ENCODE results near the gene RPS6KB2. TPM values are rescaled to one million over a fixed set of nuclear protein-coding genes. Genes with fewer than 3 reads are reported as not detected.

Gene RPS6KB2
- total RNA-seq, 1 experiment from 2014 or later = 77.9 TPM

DNA sequence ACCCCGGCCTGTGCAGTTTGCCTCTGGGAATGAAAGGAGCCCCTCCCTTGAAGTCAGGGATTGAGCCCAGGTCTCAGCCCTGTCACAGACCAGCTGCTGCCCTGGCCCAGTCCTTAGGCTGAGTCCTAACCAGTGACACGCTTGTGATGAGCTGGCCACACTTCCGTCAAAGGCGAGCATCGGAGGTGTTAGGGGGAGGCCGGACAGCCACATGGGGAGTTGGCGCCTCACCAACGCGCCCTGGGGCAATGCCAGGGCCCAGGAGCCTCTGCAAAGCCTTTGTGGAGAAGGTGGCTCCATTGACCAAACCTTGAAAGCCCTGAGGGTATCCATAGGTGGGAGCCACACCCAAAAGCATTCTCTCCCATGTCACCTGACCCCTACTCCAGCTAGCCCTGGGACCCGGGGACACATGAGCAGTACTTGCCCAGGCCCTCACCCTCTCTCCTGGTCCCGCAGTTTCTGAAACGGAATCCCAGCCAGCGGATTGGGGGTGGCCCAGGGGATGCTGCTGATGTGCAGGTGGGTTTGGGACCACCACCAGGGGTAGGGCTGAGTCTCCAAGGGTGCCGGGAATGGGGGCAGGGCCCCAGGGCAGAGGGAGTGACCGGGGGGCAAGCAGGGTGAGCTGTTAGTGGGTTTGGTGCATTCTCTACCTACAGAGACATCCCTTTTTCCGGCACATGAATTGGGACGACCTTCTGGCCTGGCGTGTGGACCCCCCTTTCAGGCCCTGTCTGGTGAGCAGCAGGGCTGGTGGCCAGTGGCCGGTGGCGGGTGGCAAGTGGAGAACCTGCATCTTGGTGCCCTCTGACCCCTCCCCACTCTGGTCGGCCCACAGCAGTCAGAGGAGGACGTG, 5.5 kb downstream of the RPS6KB2 start:
- H3K4me3 ChIP-seq = no peak overlapping the region
- H3K27me3 ChIP-seq = no peaks in the 10 kb centered on the region
- peaks cover 48% of the 10 kb centered on the region for H3K36me3 ChIP-seq
- no peaks in the 10 kb centered on the region for H3K9me3 ChIP-seq
- no peak for DNase-seq

DNA sequence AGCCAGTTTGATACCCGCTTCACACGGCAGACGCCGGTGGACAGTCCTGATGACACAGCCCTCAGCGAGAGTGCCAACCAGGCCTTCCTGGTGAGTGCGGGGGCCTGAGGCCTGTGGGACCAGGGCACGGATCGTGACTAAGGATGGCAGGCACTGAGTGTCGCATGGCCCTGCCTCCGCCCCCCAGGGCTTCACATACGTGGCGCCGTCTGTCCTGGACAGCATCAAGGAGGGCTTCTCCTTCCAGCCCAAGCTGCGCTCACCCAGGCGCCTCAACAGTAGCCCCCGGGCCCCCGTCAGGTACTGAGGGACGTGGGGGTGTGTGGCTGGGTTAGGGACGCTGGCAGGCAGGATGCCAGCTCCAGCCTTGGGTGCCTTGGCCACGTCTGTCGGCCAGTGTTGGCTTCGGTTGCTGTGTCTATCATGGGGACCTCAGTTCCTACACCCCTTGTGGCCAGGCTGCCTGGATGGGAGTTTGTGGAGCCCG, 6.1 kb downstream of the RPS6KB2 start:
- no peak for DNase-seq
- H3K36me3 ChIP-seq = peaks cover 48% of the 10 kb centered on the region
- H3K9me3 ChIP-seq = no peaks in the 10 kb centered on the region
- H3K4me3 ChIP-seq = no peak overlapping the region
- no peaks in the 10 kb centered on the region for H3K27me3 ChIP-seq

DNA sequence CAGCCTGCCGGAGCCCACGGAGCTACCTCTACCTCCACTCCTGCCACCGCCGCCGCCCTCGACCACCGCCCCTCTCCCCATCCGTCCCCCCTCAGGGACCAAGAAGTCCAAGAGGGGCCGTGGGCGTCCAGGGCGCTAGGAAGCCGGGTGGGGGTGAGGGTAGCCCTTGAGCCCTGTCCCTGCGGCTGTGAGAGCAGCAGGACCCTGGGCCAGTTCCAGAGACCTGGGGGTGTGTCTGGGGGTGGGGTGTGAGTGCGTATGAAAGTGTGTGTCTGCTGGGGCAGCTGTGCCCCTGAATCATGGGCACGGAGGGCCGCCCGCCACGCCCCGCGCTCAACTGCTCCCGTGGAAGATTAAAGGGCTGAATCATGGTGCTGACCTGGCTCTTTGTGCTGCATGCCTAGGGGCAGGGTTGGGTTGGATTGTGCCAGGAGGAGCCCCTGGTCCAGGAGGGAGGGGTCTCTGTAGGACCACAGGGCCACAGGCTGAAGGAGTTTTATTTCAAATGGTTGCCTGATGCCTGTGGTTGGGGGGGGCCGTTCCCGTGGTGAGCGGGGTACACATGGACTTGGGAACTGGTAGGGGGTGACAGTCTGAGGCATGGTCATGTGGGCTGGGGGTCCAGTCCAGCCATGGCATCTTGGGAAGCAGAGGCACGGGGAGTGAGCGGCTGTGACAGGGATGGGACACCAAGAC, 6.9 kb downstream of the RPS6KB2 start:
- H3K27me3 ChIP-seq = no peaks in the 10 kb centered on the region
- no peak for DNase-seq
- H3K4me3 ChIP-seq = no peak overlapping the region
- H3K36me3 ChIP-seq = peaks cover 46% of the 10 kb centered on the region
- H3K9me3 ChIP-seq = no peaks in the 10 kb centered on the region

DNA sequence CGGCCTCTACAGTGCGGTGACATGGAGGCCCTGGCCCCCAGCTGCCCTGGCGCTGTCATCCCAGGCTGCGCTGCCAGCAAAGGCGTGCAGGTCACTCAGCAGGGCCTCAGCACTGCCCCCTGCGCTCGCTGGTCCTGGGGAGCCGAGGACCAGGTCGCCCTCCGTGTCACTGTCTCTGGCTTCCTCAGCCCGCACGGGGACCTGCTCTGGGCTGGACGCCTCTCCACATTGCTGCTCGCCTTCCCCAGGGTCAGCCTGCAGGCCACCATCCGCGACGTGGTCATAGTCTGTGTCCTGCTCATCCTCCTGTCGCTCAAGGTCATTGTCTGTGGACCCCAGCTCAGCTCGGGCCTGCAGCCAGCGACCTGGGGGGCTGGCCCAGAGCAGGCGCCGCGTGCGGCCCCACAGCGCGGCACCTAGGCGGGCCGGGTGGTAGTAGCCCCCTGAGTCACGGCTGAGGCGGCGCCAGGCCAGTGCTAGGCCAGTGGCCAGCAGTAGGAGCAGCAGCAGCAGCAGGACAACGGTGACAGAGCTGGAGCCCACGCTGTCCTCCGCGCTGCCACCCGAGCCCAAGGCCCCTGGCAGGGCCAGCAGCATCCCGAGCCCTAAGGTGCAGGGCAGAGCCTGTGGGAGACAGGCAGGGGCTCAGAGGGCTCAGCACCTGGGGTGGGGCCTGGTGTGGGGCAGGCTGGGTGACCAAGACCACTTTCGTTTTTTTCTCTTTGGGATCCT, 7.6 kb downstream of the RPS6KB2 start:
- Histone ChIP-seq H3K4me3 (no peak overlapping the region), H3K9me3 (no peaks in the 10 kb centered on the region), H3K36me3 (peaks cover 40% of the 10 kb centered on the region), H3K27me3 (no peaks in the 10 kb centered on the region)
- no peak for DNase-seq

DNA sequence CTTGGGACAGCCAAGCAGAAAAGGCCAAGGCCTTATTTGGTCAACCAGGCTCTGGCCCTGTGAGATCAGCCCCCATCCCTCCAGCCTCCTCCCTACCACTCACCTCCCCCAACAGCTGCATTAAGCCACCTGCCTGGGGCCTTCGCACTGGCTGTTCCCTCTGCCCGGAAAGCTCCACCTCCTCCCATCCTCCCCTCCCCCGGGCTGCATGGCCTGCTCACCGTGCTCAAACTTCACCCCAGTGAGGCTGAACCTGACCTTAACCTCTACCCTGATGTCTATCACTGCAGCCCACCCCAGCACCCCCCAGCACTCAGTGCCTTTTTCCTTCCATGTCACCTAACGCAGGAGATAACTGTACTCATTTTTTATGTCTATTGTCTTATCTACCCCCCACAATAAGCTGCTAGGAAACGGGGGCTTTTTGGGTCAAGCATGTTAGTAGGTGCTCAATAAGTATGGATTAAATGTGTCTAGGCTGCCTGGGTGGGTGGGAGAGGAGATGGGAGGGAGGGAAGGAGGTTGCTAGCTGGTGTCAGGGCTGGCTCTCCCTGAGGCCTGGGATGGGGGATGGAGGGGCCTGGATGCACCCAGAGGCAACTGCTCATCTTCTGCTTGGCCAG, 8.3 kb downstream of the RPS6KB2 start:
- Histone ChIP-seq H3K4me3 (no peak overlapping the region), H3K9me3 (no peaks in the 10 kb centered on the region), H3K27me3 (no peaks in the 10 kb centered on the region), H3K36me3 (peaks cover 38% of the 10 kb centered on the region)
- no peak for DNase-seq

DNA sequence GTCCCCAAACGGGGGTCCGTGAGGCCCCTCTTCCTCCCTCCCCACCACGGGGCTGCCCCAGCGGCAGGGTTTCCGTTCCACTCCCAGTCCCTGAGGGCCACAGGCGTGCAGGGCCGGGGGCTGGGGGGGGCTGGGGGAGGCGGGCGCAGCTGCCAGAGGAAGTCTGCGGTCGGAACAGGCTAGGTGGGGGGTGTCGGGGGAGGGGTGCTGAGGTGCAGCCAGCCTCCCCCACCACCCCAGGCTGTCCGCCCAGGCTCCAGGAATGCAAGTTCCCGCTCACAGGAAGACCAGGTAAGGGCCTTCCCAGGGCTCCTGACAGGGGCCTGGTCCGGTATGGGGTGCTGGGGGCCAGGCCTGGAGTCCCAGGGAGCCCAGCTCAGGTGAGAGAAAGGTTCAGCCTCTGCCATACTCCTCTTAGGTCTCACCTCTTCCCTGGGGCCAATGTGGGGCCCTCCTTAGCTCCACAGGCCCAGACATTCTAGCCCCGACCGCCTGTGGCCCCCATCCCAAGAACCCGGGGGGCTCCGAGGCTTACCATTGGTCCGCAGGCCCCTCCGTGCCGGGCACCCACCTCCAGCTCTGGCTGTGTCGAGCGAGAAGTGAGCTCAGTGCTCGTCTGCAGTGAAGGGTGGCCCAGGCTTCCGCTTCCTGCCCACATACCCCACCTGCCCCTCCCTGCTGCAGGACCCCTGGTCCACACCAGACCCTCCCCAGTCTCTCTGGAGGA, 9.0 kb downstream of the RPS6KB2 start, which contains the start of gene PTPRCAP:
PTPRCAP (minus strand) TSS at position 601 of the 727 bp plus-strand sequence; CDS start at position 538, 63 bp downstream.
- no peak for DNase-seq
- no peaks in the 10 kb centered on the region for H3K27me3 ChIP-seq
- no peak within 1 kb of the TSS for H3K4me3 ChIP-seq
- no peaks in the 10 kb centered on the region for H3K9me3 ChIP-seq
- H3K36me3 ChIP-seq = peaks cover 35% of the 10 kb centered on the region

DNA sequence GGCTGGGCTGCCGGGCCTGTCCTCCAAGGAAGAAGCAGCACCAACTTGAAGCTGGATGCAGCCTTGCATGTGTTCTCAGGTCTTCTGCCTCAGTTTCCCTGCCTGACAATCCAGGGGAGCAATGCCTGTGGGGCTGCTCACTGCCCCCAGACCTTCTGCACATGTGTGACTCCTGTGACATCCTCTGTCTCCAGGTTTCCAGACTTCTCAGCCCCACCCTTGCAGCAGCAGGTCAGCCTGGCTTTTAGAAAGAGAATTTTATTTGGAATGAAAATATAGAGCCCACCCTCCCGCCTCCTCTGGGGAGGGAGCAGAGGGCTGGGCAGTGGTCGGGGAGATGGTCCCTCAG, 9.5 kb downstream of the RPS6KB2 start:
- no peak overlapping the region for H3K4me3 ChIP-seq
- peaks cover 31% of the 10 kb centered on the region for H3K36me3 ChIP-seq

DNA sequence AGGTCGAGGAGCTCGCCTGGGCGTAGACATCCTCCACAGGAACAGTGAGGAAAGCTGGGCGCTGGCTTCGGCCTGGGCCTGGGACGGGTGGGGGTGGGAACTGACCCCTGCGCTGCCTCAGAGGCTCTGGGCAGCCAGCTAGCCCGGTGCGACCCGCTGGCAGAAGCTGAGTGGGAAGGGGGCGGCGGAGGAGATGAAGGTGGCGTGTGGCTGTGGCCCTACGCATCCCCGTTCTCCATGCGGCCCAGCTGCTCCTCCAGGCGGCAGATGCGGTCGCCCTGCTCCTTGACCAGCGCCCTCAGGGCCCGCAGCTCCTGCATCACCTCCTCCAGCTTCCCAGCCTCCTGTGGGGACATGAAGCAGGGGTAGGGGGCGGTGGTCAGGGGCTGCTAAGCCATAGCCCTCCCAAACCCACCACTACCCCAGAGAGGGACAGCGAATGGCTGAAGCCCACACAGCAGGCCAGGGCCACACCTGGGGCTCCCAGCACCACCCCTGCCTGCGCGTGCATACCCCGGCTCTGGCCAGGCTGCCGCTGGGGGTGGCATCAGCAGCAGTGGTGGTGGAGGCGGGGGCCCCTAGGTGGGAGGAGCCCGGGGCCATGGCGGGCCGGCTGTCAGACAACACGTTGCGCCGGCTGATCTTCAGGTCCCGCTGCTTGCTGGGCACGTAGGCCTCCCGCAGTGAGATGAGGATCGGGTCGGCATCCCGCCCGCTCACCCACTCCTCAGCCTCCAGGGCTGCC, 10.0 kb downstream of the RPS6KB2 start:
- Histone ChIP-seq H3K36me3 (peaks cover 30% of the 10 kb centered on the region), H3K27me3 (no peaks in the 10 kb centered on the region), H3K4me3 (no peak overlapping the region), H3K9me3 (no peaks in the 10 kb centered on the region)
- DNase-seq = no peak

More for the DNA sequence above, 9.5 kb downstream of the RPS6KB2 start:
- no peak for DNase-seq
- H3K9me3 ChIP-seq = no peaks in the 10 kb centered on the region
- H3K27me3 ChIP-seq = no peaks in the 10 kb centered on the region

DNA sequence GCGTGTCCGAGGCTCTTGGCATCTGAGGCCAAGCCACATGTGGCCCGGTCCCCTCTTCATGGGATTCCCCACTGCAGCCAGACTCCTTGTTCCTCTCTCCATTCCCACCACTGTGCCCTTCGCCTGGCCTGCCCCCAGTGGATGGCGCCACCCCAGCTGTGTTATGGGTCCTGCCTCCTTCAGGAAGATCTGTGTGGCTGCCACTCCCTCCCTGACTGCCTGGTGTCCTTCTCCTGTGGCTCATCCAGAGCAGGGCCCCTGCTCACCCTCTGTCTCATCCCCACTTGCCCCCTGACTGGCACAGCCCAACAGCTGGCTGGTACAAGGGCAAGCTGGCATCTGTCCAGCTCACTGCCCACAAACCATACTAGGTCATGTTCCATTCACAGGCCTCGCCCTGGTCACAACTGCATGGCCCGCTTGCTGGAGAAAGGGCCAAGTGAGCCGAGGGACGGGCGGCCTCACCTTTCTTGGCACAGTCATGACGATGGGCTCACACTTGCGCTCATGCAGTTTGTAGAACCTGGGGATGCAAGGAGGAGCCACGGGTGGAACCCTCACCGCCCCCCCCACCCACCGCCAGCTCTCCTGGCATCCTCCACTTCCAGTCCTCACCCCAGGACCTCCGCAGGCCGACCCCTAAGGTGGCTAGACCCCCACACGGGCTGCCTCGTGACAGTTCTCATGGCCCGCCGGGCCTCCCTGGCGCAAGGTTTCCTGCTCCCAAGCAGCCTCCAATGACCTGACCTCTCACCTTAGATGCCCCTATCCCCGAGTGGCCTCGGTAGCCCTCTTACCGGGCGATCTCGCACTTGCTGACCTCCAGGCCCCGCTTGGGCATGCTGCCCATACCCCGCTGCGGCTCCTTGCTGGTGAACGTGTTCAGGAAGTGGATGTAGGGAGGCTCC, 11.3 kb downstream of the RPS6KB2 start:
- peaks cover 22% of the 10 kb centered on the region for H3K36me3 ChIP-seq

DNA sequence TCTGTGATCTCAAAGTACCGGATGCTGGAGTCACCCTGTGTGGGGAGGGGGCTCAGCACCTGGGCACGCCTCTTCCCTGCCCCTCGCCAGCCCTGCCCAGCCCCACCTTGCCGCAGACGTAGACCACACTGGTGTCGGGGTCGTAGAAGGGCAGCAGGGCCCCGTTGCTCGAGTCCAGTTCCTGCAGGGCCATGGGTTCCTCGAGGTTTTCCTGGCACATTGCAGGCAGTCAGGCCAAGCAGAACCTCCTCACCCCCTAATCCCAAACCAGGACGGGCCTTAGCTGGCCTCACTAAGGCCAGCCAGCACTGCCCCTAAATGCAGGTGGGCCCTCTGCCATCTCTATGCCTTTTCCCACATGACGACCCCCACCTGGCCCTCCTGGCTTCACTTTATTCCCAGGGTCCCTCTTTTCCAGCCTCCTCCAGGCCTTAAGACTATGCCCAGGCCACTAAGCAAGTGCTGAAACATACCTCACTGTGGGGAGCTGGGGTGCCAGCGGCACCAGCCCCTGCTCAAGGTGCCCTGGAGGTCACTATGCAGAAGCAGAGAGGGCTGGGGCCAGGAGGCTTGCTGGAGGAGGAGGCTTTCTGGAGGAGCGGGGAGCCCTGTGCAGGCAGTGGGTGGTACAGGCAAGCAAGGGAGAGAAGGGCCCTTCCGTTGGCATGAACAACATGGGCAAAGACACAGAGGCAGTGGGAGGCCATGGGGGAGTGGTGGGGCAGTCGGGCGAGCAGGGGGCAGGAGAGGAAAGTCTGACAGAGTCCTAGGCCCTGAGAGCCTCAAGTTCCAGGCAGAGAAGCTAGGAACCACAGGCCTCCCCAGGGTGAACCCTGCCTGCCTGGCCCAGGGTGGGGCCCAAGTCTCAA, 12.2 kb downstream of the RPS6KB2 start:
- H3K27me3 ChIP-seq = no peaks in the 10 kb centered on the region
- no peak overlapping the region for H3K4me3 ChIP-seq
- no peak for DNase-seq
- H3K36me3 ChIP-seq = peaks cover 14% of the 10 kb centered on the region
- H3K9me3 ChIP-seq = no peaks in the 10 kb centered on the region

More for the DNA sequence above, 11.3 kb downstream of the RPS6KB2 start:
- H3K4me3 ChIP-seq = no peak overlapping the region
- H3K9me3 ChIP-seq = no peaks in the 10 kb centered on the region
- H3K27me3 ChIP-seq = no peaks in the 10 kb centered on the region
- DNase-seq = peak; percentile 52

DNA sequence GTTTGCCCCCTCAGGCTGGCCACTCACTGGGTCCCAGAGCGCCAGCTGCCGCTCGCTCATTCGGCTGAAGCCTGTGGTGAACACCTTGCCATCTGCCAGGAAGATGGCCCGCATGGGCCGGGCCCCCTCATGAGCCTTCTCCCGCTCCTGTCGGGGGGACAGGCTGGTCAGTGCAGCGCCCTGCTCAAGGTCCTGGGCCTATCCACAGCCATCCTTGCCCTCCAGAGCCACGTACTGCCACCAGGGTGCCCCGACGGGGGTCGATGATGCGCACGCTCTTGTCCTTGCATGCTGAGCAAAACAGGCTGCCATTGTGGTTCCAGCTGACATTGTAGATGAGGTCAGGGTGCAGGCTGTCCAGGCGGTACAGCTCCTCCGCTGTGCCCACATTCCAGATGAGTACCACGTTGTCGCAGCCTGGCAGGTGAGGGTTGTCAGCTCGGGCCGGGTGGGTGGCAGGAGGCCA, 12.8 kb downstream of the RPS6KB2 start:
- Histone ChIP-seq H3K27me3 (no peaks in the 10 kb centered on the region), H3K9me3 (no peaks in the 10 kb centered on the region), H3K36me3 (peaks cover 14% of the 10 kb centered on the region), H3K4me3 (no peak overlapping the region)
- no peak for DNase-seq

DNA sequence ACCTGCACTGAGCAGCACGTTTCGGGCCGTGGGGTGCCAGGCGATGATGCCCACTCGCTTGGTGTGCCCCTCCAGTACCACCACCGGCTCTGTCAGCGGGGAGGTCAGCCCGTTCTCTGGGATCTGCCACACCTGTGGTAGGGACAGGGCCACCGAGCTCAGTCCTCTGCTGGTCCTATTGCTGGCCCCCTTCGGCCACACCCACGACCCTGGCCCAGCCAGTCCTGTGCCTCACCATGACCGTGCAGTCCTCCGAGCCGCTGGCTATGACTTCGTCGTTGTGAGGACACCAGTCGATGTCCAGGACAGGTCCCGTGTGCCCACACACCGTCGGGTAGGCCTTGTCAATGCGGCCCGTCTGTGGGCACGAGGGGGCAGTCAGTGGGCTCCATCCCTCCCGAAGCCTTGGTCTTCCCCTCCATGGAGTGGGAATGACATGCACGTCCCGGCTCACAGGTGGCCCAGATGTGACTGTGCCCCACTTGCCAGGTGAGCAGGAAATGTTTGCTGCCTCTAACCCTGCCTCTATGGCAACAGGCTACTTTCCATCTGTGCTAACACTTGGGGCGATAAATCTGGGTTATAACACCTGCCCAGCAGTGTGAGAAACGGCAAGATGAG, 13.5 kb downstream of the RPS6KB2 start:
- no peak for DNase-seq
- Histone ChIP-seq H3K9me3 (no peaks in the 10 kb centered on the region), H3K4me3 (no peak overlapping the region), H3K27me3 (no peaks in the 10 kb centered on the region), H3K36me3 (peaks cover 14% of the 10 kb centered on the region)

Data from MG63 (cell line).